ENCODE results near the gene E2F4. TPM values are rescaled to one million over a fixed set of nuclear protein-coding genes. Genes with fewer than 3 reads are reported as not detected.

E2F4 gene
- total and polyA plus RNA-seq, 2 of the 8 experiments (the other 6 are each of a cell fraction or from before 2014, with no cell fraction given): 79.9 to 157 TPM

DNA sequence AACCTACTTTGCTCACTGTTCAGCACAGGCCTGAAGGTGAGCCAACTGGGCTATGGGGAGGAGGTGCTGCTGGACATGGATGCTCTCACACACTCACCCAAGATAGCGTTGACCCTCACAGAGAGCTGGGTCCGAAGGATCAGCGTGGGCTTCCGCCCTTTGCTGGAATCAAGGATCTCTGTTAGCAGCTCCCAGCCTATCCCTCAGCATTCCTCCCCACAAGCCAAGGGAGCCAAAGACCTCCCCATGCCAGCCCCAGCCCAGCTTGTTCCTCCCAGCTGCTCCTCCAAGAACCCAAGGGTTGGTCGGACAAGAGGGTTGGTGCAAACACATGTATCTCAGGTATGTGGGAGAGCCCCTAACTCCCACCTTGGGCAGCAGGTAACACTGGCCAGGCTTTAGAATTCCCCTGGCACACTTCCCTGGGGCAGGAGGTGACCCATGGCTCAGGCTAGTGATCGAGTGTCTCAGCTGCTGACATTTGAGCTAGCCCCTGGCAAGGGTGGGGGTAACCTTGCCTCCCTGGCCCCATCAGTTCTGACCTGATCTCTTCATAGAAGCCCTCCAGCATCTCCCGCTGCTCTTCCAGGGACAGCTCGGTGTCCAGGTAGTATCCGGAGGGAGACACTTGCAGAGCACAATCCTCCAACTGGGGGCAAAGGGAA lies 47.0 kb downstream of the E2F4 start:
- Histone ChIP-seq H3K4me2 (ENCODE audit: insufficient read depth in 1 of 2, low read depth in 2 of 2, low read length in 2 of 2) (no peak overlapping the region), H4K8ac (ENCODE audit: extremely low read depth, insufficient read depth, low read length) (no peak overlapping the region), H3K36me3 (ENCODE audit: control insufficient read depth in 2 of 4, insufficient read depth in 4 of 4, low read length in 3 of 4) (peaks cover 5 to 16% (median 9%) of the 10 kb centered on the region in 4 experiments; a peak in 5 of 8 replicates), H2BK15ac (ENCODE audit: low read length) (no peak overlapping the region), H2AK5ac (ENCODE audit: low read depth, low read length) (no peak overlapping the region), H3K27me3 (replicated peaks in 1 of 4; ENCODE audit: control insufficient read depth in 3 of 4, extremely low read depth in 1 of 4, insufficient read depth in 3 of 4, low read length in 3 of 4) (no peaks in the 10 kb centered on the region), H2BK5ac (ENCODE audit: low read depth, low read length) (no peak overlapping the region), H2AFZ (ENCODE audit: low read length) (no peak overlapping the region), H4K91ac (replicated peaks; ENCODE audit: insufficient read length, low read length) (no peak overlapping the region), H3K27ac (ENCODE audit: low read depth, low read length) (no peak overlapping the region), H3K9ac (replicated peaks in 1 of 4; ENCODE audit: extremely low read depth in 1 of 4, low read depth in 3 of 4, low read length in 3 of 4) (no peak overlapping the region), H3K9me3 (ENCODE audit: insufficient read depth in 2 of 2, low read depth in 1 of 2, low read length in 1 of 2) (no peaks in the 10 kb centered on the region), H3K23me2 (ENCODE audit: low read depth, low read length) (no peaks in the 10 kb centered on the region), H3K23ac (ENCODE audit: insufficient read length) (no peak overlapping the region), H2BK120ac (replicated peaks; ENCODE audit: low read depth, low read length) (no peak overlapping the region), H3K4me3 (ENCODE audit: extremely low read depth in 1 of 4, insufficient read depth in 2 of 4, low read depth in 3 of 4, low read length in 4 of 4) (no peak overlapping the region), H3K4me1 (replicated peaks in 1 of 4; ENCODE audit: control insufficient read depth in 3 of 4, insufficient read depth in 4 of 4, low read length in 3 of 4) (peaks cover 3 to 8% (median 7%) of the 10 kb centered on the region in 4 experiments; a peak in 6 of 7 replicates), H3K79me2 (ENCODE audit: control insufficient read depth in 1 of 2, insufficient read depth in 2 of 2, low read length in 2 of 2) (peaks cover 0 to 8% of the 10 kb centered on the region in 2 experiments; a peak in 2 of 4 replicates), H2BK12ac (ENCODE audit: low read depth, low read length) (no peak overlapping the region), H3K14ac (ENCODE audit: insufficient read length) (no peak overlapping the region), H3K79me1 (ENCODE audit: low read depth, low read length) (peaks cover 19% of the 10 kb centered on the region), H4K20me1 (replicated peaks in 1 of 2; ENCODE audit: control insufficient read depth in 1 of 2, insufficient read depth in 2 of 2, low read length in 2 of 2) (peaks cover 0 to 9% of the 10 kb centered on the region in 2 experiments), H3K4ac (replicated peaks; ENCODE audit: insufficient read length, low read depth, low read length) (no peak overlapping the region), H2BK20ac (ENCODE audit: low read length) (no peak overlapping the region), H4K5ac (ENCODE audit: insufficient read length, low read depth, low read length) (no peak overlapping the region), H3K18ac (ENCODE audit: extremely low read depth, low read length) (no peak overlapping the region), H3K56ac (replicated peaks; ENCODE audit: insufficient read length, low read depth, low read length) (no peak overlapping the region)
- WGBS, 2 experiments (ENCODE audit: extremely low coverage in 1 of 2, insufficient coverage in 1 of 2, insufficient read length in 1 of 2, insufficient replicate concordance in 2 of 2, low coverage in 1 of 2, low lambda C conversion rate in 2 of 2, missing lambda C conversion rate in 1 of 2): 86% methylated on average over 9 of the region's 9 CpGs; no CpG with 5 or more reads in 1 of the 2 experiments
- ChIA-PET CTCF (ENCODE audit: partially characterized antibody) (interaction anchor here (0.7 to 4.6 kb wide), 12 partner anchors 8 to 88 kb away, joined by 3 to 23 read pairs (median 3); partner anchors contain the start of genes EXOC3L1, KCTD19, LRRC36 and NOL3), POLR2A (ENCODE audit: partially characterized antibody) (interaction anchor here (0.8 to 11.2 kb wide), 5 partner anchors 8 to 189 kb away, joined by 3 to 111 read pairs (median 4); partner anchors contain the start of genes FHOD1, SLC9A5 and TMEM208)
- DNase-seq (ENCODE audit: low read depth in 1 of 2, low spot score in 2 of 2): no peak
- no peak for FAIRE-seq
- no peak for TF ChIP-seq KDM5A (IDR thresholded peaks at IDR 0.05; ENCODE audit: low read length)
- TF ChIP-seq RXRA (IDR thresholded peaks at IDR 0.05; ENCODE audit: insufficient read depth, low read depth, low read length): no peak
- no peak for TF ChIP-seq YY1 (IDR thresholded peaks at IDR 0.05; ENCODE audit: low read depth, low read length)
- no peak for TF ChIP-seq CHD2 (IDR thresholded peaks at IDR 0.05; ENCODE audit: low read length)
- TF ChIP-seq TEAD4 (IDR thresholded peaks at IDR 0.05; ENCODE audit: low read depth, low read length): no peak
- TF ChIP-seq CTBP2 (IDR thresholded peaks at IDR 0.05; ENCODE audit: borderline replicate concordance, insufficient read depth, insufficient read length, low read length): no peak
- TF ChIP-seq BACH1 (IDR thresholded peaks at IDR 0.05; ENCODE audit: low read length): no peak
- TF ChIP-seq ZNF274 (IDR thresholded peaks at IDR 0.05; ENCODE audit: borderline replicate concordance, extremely low read depth, low read length): no peak
- no peak for TF ChIP-seq BCL11A (IDR thresholded peaks at IDR 0.05; ENCODE audit: low read depth in 2 of 2, low read length in 2 of 2)
- TF ChIP-seq, protein P1, sequence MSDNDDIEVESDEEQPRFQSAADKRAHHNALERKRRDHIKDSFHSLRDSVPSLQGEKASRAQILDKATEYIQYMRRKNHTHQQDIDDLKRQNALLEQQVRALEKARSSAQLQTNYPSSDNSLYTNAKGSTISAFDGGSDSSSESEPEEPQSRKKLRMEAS (IDR thresholded peaks at IDR 0.05): no peak
- no peak for TF ChIP-seq CEBPB (IDR thresholded peaks at IDR 0.05; ENCODE audit: low read depth, low read length)
- no peak for TF ChIP-seq MAFK (IDR thresholded peaks at IDR 0.05; ENCODE audit: low read depth, low read length)
- TF ChIP-seq JUND (IDR thresholded peaks at IDR 0.05; ENCODE audit: low read length): no peak
- TF ChIP-seq RFX5 (IDR thresholded peaks at IDR 0.05; ENCODE audit: borderline replicate concordance, low read depth, low read length): no peak
